ENCODE data around the gene LRRC23.

DNA sequence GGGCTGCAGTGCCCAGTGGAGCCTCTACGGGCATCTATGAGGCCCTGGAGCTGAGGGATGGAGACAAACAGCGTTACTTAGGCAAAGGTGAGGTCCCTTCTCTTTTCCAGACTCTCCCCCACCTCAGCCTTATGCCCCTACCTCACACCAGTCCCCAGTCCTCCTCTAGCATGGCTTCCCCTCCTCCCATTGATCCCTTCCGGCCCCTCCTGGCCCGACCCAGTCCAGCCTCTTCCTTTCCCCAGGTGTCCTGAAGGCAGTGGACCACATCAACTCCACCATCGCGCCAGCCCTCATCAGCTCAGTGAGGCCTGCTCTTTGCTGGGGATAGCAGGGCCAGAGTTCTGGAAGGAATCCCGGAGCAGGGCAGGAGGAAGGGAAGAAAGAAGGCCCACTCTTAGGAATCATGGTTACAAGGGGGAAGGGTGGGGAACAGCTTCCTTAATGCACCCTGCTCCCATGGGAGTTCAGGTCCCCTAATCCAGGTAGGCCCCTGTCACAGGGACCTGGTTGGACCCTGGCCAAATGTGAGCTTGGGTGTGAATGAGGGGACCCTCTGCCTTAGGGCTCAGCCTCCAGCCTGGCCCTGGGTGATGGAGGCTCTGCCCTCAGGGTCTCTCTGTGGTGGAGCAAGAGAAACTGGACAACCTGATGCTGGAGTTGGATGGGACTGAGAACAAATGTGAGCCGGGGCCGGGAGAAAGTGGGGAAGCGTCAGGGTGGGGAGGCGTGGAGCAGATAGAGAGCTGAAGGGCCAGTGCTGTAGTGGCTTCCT, 12.0 kb downstream of the LRRC23 start:
- no peak for TF ChIP-seq POLR2A (IDR thresholded peaks at IDR 0.05; ENCODE audit: low read depth)
- TF ChIP-seq POLR2AphosphoS5 (IDR thresholded peaks at IDR 0.05) = no peak
- no peak for TF ChIP-seq EP300 (IDR thresholded peaks at IDR 0.05)
- TF ChIP-seq, protein P1, sequence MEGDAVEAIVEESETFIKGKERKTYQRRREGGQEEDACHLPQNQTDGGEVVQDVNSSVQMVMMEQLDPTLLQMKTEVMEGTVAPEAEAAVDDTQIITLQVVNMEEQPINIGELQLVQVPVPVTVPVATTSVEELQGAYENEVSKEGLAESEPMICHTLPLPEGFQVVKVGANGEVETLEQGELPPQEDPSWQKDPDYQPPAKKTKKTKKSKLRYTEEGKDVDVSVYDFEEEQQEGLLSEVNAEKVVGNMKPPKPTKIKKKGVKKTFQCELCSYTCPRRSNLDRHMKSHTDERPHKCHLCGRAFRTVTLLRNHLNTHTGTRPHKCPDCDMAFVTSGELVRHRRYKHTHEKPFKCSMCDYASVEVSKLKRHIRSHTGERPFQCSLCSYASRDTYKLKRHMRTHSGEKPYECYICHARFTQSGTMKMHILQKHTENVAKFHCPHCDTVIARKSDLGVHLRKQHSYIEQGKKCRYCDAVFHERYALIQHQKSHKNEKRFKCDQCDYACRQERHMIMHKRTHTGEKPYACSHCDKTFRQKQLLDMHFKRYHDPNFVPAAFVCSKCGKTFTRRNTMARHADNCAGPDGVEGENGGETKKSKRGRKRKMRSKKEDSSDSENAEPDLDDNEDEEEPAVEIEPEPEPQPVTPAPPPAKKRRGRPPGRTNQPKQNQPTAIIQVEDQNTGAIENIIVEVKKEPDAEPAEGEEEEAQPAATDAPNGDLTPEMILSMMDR (IDR thresholded peaks at IDR 0.05) = no peak
